ENCODE measurements around the gene CABS1. TPM values are rescaled to one million over a fixed set of nuclear protein-coding genes. Genes with fewer than 3 reads are reported as not detected.

Gene CABS1
- total RNA-seq = not detected

- no peaks in the 10 kb centered on the region for H3K9me3 ChIP-seq
- intact Hi-C loops (cut with DNase I) = no loop called here
- no peak for DNase-seq (ENCODE audit: extremely low spot score in 2 of 2)
- H3K4me1 ChIP-seq = no peaks in the 10 kb centered on the region
- no peak within 1 kb of the TSS for H3K4me3 ChIP-seq
- no peak within 1 kb of the TSS for H3K27ac ChIP-seq
- TF ChIP-seq POLR2A (IDR thresholded peaks at IDR 0.05) = no peak
- TF ChIP-seq CTCF (IDR thresholded peaks at IDR 0.05) = no peak
- no peak for TF ChIP-seq POLR2AphosphoS5 (IDR thresholded peaks at IDR 0.05; ENCODE audit: insufficient read depth in 1 of 2, low read depth in 1 of 2)
- H3K36me3 ChIP-seq = no peaks in the 10 kb centered on the region
- H3K27me3 ChIP-seq = no peaks in the 10 kb centered on the region
These were observed at the start of gene CABS1 for GRCh38 chr4:70334681-70335080. TSS of gene CABS1 (plus strand) at chr4:70334981. CDS start at chr4:70335040, 59 bp downstream.

DNA sequence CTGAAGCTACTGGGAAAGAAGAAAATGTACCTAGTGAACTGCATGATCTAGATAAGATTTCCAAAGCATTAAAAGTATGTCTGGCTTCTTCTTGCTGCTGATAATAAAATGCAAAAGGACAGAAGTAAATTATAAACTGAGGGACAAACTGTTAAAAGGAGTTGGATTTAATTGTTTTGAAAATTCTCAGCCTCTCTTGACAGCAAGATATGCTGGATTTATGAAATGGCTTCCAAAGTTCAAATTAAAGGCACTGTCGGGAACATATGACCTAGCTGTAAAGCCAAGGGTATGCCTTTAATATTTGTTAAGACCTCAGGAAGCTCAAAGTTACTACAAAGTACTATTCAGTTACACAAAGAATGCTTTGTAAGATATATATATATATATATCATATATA, 46.1 kb upstream of the CABS1 start:
- no peak overlapping the region for H3K27ac ChIP-seq
- H3K9me3 ChIP-seq = no peaks in the 10 kb centered on the region
- TF ChIP-seq POLR2AphosphoS5 (IDR thresholded peaks at IDR 0.05; ENCODE audit: insufficient read depth in 1 of 2, low read depth in 1 of 2) (no peak), POLR2A (IDR thresholded peaks at IDR 0.05) (no peak), CTCF (IDR thresholded peaks at IDR 0.05) (no peak)
- intact Hi-C loops (cut with DNase I) = no loop called here
- no peak overlapping the region for H3K4me3 ChIP-seq
- no peak for DNase-seq (ENCODE audit: extremely low spot score in 2 of 2)
- H3K4me1 ChIP-seq = no peaks in the 10 kb centered on the region
- H3K27me3 ChIP-seq = no peaks in the 10 kb centered on the region
- H3K36me3 ChIP-seq = no peaks in the 10 kb centered on the region

- H3K4me1 ChIP-seq = no peaks in the 10 kb centered on the region
- H3K27me3 ChIP-seq = no peaks in the 10 kb centered on the region
- H3K27ac ChIP-seq = no peak overlapping the region
- no peak overlapping the region for H3K4me3 ChIP-seq
- no peaks in the 10 kb centered on the region for H3K9me3 ChIP-seq
- no peaks in the 10 kb centered on the region for H3K36me3 ChIP-seq
- no peak for DNase-seq (ENCODE audit: extremely low spot score in 2 of 2)
- intact Hi-C loops (cut with DNase I) = no loop called here
- TF ChIP-seq CTCF (IDR thresholded peaks at IDR 0.05) (no peak), POLR2A (IDR thresholded peaks at IDR 0.05) (no peak), POLR2AphosphoS5 (IDR thresholded peaks at IDR 0.05; ENCODE audit: insufficient read depth in 1 of 2, low read depth in 1 of 2) (no peak)
These were observed 43.4 kb upstream of the CABS1 start for GRCh38 chr4:70291341-70291740.

GRCh38 chr4:70297576-70297975, 37.2 kb upstream of the CABS1 start:
- Histone ChIP-seq H3K9me3 (no peaks in the 10 kb centered on the region), H3K4me1 (no peaks in the 10 kb centered on the region), H3K27me3 (no peaks in the 10 kb centered on the region), H3K27ac (no peak overlapping the region), H3K36me3 (no peaks in the 10 kb centered on the region), H3K4me3 (no peak overlapping the region)
- intact Hi-C loops (cut with DNase I) = no loop called here
- no peak for TF ChIP-seq CTCF (IDR thresholded peaks at IDR 0.05)
- TF ChIP-seq POLR2AphosphoS5 (IDR thresholded peaks at IDR 0.05; ENCODE audit: insufficient read depth in 1 of 2, low read depth in 1 of 2) = no peak
- no peak for TF ChIP-seq POLR2A (IDR thresholded peaks at IDR 0.05)
- no peak for DNase-seq (ENCODE audit: extremely low spot score in 2 of 2)

DNA sequence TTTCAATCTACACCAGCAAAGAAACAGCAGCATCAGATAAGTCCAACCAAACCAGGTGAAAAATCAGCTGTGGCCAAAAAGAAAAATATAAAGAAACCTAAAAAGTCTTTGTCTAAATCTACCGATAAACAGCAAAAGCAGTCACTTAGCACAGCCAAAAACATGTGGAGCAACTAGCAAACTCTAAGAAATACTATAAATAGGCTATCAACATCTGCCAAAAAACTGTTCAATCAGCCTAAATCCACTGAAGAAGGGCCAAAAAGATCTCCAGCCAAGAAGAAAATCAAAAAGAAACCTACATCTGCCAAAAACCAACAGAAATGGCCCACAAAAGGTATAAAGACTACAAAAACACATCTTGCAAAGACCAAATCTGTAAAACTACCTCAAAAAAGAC, 36.7 kb upstream of the CABS1 start:
- no peak for DNase-seq (ENCODE audit: extremely low spot score in 2 of 2)
- no peaks in the 10 kb centered on the region for H3K4me1 ChIP-seq
- no peaks in the 10 kb centered on the region for H3K36me3 ChIP-seq
- intact Hi-C loops (cut with DNase I) = no loop called here
- no peaks in the 10 kb centered on the region for H3K9me3 ChIP-seq
- no peaks in the 10 kb centered on the region for H3K27me3 ChIP-seq
- no peak overlapping the region for H3K27ac ChIP-seq
- no peak for TF ChIP-seq POLR2AphosphoS5 (IDR thresholded peaks at IDR 0.05; ENCODE audit: insufficient read depth in 1 of 2, low read depth in 1 of 2)
- no peak for TF ChIP-seq CTCF (IDR thresholded peaks at IDR 0.05)
- no peak for TF ChIP-seq POLR2A (IDR thresholded peaks at IDR 0.05)
- H3K4me3 ChIP-seq = no peak overlapping the region
